ENCODE measurements around the gene GPR180. TPM values are rescaled to one million over a fixed set of nuclear protein-coding genes. Genes with fewer than 3 reads are reported as not detected.
"Not testable (repeated sequence)": the region's sequence is repeated elsewhere in the genome, so short reads cannot be mapped to it uniquely, and the experiment has no call there.

The GPR180 gene
- total RNA-seq, 1 donor from 2014 or later: 2.4 TPM

DNA sequence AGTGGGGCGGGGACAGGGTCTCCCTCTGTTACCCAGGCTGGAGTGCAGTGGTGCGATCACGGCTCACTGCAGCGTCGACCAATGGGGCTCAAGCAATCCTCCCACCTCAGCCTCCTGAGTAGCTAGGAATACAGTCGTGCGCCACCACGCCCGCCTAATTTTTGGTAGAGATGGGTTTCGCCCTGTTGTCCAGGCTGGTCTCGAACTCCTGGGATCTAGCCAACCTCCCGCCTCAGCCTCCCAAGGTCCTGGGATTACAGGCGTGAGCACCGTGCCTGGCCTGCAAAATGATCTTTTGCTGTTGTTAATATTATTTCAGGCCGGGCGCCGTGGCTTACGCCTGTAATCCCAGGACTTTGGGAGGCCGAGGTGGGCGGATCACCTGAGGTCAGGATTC lies 5.1 kb upstream of the GPR180 start:
- ATAC-seq: no peak

DNA sequence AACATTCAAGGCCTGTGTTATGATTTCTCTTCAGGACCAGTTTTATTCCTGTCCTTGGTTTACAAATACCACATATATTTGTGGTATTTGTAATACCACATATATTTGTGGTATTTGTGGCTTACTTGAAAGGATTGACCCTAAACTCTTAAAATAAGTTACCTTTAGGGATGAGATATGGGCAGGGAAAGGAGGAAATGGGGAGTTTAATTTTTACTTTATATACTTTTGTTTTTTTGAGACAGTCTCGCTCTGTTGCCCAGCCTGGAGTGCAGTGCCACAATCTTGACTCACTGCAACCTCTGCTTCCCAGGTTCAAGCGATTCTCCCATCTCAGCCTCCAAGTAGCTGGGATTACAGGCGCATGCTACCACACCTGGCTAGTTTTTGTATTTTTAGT lies 3.4 kb upstream of the GPR180 start:
- ATAC-seq: no peak

DNA sequence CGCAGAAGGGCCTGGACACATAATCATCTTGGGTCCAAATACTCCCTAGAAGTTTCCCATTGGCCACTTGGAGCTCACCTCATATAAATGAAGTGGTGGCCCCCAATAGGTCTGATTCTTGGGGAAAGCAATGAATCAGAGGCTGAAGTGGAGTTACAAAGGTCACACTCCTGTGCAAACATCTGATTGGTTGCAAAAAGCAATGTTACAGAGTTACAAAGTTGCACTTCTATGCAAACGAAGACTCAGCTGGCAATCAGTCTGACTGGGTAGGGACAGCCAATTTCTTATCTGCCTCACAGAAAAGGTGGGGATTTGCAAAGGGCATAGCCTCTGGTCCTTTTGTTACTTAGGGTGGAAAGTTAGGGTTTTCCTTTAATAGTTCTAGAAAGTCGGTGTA lies 1.8 kb upstream of the GPR180 start:
- ATAC-seq: no peak

DNA sequence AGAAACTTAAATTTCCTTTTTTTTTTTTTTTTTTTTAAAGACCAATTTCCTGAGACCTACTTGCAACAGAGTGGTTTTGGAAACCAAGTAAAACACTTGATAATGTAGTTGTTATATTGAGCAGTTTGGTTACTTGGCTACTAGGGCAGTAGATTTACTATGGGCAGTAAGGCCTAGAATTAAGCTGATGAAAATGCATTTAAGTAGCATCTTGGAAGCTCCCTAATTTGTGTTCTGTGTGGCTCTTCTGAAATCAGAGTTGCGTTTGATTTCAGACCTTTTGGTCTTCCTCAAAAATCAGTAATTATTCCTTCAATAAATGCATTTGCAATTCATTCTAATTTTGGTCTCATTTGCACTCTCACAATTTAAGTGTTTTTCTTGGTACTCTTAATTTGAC lies 810 bp downstream of the GPR180 start:
- no peak for ATAC-seq

DNA sequence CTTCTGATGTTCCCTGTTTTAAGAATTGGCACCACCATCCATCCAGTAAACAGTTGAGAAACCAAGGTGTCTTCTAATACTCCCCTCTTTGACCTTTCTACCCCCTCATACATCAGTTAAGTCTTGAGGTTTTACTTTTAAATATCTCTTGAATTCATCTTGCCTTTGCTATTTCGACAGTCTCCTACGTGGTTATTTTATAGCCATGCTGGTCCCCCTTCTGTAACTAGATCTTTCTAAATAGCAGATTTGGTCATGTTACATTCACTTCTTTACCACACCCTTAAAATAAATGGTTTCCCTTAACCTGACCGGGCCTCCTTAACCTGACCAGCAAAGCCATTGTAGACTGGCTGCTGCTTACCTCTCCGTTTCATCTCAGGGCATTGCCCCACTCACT lies 5.4 kb downstream of the GPR180 start:
- no peak for ATAC-seq

DNA sequence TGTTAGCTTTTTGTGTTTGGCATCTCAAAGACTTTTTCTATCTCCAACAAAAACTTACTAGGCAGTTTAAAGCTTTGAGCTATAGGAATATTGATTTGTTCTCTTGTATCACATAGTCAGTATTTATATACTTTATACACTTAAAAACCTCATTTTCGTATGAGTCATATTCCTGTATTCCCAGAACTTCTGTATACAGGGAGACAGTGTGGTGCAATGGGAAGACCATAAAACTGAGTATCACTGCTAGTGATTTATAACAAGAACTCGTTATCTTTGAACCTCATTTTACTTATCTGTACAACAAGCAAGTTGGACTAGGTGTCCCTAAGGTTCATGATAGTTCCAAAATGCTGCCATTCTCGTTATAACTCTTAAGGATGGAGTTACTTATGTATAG lies 6.3 kb downstream of the GPR180 start:
- no peak for ATAC-seq

DNA sequence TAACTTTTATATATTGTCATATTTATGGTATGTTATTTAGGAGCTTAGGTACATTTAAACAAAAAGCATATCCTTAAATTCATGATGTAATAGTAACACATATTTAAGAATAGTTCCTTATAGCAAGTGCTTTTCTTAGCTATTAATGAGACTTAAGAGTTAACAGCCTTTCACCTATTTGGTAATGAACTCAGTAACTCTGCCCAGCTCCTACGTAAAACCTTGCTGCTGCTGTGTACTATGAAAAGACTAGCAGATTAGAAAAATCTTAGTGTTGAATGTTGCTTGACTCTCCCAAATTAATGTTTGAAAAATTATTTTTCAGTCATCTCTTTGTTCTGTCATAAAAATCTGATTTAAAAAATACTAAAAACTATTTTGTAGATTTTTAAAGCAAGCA lies 6.9 kb downstream of the GPR180 start:
- ATAC-seq: no peak

DNA sequence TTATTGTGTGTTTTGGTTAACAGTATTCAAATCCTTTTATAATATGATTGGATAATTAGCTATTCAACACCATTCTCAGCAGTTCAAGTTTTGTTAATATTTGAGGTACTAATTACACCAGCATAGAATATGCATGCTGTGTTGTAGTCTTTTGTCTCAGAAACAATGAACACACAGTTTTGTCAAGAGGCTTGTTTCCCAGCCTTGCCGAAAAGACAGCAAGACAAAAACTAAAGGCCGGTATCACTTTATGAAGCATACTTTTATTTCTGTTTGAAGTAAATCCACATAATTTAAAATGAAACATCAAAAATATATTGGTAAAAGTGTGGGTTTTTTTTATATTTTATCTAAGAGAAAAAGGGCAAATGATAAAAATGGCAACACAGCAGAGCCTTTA lies 7.5 kb downstream of the GPR180 start:
- ATAC-seq: no peak

DNA sequence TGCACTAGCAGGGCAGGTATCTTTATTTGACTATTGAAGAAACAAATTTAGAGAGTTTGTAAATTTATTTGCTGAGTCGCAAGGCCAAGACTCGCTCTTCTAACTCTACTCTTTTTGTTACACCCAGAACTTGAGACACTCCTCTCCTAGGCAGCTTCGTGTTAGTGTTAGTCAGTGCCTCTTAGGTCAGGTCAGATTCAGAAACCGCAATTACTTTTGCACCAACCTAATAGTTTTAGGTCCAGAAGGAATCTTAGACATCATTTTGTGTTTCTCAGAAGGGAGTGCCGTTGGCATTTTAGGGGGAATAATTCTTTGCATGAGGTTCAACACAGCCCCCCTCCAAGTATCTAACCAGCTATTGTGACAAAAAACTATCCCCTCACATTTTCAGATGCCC lies 8.8 kb downstream of the GPR180 start:
- ATAC-seq: no peak

DNA sequence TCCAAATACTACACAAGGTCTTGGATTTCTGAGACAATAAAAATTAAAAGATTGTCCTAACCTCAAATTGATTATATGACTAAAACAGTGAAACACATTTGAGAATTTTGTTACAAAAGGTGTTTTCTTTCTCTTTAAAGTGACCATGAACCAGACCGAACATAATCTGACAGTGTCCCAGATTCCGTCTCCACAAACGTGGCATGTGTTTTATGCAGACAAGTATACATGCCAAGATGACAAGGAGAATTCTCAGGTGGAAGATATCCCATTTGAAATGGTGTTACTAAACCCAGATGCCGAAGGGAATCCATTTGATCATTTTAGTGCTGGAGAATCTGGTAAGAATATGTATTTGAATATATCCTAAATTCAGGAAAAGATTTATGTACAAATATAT lies 10.4 kb downstream of the GPR180 start:
- ATAC-seq: no peak

DNA sequence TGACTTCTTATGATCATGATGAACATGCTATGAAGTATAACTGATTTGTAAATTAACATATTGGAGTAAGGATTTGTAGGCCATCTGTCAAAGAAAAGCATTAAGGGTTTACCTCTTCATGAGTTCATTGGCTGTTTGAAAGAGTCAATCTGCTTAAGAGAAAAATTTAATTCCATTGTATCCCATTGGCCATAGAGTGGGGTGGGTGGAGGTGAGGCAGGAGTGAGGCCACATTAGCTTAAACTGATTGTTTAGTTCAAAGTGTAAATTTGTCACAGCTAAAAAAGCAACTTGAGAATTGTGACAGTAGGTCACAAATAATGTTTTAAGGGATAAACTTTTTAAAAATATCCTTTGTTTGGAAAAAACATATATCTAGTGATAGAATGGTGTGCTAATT lies 11.4 kb downstream of the GPR180 start:
- no peak for ATAC-seq

DNA sequence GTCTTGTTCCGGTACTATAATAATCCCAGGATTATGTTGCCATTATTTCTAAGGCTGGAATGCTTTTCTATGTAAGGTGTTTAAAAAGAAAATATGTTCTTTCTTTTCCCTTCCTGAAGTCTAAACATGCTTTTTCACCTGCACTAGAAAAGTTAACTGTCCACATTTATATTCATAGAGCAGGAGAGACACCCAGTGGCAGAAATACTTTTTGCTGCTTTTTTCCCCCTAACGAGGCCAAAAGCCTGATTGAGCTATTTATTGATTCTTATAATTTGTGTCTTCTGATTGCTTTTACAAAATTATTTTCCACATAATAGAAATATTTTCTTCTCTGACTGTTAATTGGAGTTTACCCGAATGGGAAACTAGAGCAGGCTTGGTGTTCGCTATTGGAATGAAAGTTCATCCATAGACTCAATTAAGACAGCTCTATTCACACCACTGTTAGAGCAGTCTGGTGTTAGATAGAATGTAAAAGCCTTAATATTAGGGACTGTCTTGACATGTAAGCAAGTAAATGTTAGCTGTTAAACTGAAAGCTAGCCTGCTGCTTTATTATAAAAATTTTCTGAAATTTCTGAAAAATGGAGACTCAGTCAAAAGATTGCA lies 15.8 kb downstream of the GPR180 start:
- ATAC-seq: no peak

DNA sequence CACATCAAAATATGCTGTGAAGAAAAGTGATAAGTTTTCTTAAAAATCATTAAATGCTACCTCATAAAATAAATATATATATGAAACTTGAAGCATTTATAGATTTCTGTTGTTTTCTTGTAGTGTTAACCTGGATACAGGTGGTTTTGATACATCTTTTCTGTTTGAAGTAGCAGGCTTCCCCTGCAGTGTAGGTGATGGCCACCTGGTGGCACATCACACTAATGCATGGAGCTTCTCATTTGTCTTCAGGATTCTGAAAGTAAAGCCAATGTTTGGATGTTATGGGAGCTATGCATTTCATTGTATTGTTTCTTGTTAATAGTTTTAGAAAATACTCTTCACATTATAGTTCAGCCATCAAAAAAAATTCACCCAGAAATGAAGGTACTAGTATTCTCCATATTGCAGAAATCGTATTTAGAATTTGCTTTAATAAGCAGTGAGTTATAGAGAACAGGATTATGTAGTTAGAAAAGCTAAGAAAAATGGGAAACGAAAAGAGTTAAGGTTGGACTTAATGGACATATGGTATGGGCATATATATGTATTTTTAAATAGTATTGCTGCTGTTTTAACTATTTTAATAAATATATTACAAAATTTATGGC lies 18.7 kb downstream of the GPR180 start:
- peak; percentile 77 for ATAC-seq

DNA sequence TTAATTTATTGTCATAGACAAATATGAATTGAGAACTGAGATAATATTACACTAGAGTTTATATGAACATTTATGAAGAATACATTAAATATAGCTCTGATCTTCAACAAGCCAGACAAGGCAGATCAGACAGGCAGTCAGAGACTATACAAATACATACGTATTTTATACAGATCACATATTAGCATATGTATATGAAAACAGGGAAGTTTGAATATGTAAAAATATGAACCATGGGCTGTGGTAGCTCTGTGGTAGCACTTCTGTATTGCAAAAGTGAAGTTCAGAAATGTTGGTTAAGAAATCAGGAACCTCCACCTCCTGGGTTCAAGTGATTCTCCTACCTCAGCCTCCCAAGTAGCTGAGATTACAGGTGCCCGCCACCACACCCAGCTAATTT lies 20.7 kb downstream of the GPR180 start:
- ATAC-seq: no peak

DNA sequence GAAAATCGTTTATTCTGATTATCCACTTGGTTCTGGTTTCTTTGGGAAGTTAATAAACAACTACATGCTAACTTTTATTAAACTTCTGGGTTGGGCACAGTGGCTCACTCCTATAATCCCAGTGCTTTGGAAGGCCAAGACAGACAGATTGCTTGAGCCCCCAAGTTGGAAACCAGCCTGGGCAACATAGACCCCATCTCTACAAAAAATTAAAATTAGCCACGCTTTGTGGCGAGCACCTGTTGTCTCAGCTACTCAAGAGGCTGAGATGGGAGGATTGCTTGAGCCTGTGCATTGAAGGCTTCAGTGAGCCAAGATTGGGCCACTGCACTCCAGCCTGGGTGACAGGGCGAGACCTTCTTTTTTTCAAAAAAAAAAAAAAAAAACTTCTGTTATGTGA lies 21.7 kb downstream of the GPR180 start:
- ATAC-seq: no peak

DNA sequence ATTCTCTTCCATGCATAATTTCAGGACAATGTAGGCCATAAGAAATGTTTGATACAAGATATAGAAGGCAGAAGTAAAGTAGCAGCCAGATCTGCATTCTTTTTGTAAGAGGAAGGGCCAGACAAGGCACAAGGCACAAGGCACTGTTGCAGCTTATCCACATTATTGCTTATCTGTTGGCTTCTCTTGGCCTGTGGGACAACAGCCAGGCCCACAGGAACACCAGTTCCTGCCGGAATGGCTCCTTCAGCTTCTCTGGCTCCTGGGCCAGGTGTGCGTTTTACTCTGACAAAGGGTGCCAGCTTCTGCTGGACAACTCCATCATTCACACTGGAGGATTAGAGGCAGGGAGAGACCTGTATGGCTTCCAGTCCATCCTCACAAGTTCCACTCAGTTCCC lies 29.2 kb downstream of the GPR180 start:
- ATAC-seq: no peak

DNA sequence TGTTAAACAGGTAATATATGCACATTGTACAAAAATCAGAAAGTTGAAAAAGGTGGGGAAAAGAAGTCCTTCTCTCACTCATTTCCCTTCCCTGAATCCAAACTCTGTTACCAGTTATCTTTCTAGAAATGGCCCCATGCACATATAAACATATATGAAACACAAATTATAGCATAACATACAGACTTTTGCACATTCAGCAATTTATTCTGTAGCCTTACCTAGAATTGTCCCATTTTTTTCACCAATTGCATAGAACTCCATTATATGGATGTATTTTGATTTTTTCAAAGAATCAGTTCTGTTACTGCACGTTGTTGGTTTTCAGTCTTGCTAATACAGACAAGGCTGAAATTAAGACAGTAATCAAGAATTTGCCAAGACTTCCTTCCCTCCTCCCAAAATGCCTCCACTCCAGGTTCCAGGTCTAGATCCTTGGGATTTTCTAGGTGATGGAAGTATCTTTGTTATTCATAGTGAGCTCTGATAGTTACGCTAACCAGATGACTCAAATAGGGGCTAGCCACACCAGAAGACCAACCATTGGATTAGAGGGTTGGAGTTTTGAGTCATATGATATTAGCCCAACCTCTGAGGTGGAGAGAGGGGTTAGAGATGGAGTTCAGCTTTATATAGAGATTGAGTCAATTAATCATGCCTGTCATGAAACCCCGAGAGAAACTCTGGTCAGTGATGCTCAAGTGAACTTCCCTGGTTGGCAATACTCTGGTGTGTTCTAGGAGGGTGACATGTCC lies 30.7 kb downstream of the GPR180 start:
- ATAC-seq: no peak

DNA sequence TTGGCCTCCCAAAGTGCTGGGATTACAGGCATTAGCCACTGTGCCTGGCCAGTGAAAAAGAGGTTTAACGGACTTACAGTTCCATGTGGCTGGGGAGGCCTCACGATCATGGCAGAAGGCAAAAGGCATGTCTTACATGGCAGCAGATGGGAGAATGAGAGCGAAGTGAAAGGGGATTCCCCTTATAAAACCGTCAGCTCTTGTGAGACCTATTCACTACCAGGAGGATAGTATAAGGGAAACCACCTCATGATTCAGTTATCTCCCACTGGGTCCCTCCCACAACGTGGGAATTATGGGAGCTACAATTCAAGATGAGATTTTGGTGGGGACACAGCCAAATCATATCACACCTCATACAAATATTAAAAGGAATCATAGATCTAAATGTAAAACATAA lies 34.4 kb downstream of the GPR180 start:
- not testable (repeated sequence) for ATAC-seq

DNA sequence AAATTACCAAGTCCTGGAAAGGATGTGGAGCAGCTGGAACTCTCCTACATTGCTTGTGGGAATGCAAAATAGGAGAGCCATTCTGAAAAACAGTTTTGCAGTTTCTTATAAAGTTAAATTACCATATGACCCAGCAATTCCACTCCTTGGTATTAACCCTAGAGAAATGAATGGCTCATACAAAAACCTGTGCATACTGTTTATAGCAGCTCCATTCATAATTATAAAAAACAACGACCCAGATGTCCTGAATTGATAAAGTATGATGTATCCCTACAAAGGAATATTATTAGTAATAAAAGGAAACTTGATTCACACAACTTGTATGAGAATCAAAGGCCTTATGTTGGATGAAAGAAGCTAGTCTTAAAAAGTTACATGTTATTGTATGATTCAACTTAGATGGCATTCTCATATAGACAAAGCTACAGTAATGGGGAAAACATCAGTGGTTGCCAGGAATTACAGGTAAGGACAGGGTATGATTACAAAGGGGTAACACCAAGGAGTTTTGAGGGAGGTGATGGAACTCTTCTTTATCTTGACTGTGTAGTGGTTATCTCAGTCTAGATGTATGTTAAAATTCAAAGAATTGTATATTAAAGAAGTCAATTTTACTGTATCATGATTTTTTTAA lies 35.4 kb downstream of the GPR180 start:
- ATAC-seq: no peak

DNA sequence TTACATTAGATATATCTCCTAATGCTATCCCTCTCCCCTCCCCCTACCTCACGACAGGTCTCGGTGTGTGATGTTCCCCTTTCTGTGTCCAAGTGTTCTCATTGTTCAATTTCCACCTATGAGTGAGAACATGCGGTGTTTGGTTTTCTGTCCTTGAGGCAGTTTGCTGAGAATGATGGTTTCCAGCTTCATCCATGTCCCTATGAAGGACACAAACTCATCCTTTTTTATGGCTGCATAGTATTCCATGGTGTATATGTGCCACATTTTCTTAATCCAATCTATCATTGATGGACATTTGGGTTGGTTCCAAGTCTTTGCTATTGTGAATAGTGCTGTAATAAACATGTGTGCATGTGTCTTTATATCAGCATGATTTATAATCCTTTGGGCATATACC lies 36.0 kb downstream of the GPR180 start:
- ATAC-seq: not testable (repeated sequence)

DNA sequence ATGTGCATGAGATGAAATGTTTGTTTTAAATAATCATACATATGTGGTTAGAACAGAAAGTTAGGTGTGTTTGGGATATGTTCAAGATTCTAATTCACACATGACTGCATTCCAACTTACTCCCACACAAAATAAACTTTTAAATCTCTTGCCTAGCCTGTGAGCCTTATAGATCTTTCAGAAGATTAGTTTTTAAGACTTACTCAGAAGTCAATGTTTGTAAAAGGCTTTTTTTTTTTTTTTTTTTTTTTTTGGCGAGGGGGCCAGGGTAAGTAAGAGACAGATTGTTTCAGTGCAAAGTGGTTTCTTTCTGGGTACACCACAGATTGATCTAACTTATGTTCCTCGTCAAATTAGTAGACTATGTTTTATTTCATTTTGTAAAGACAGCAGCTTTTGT lies 39.1 kb downstream of the GPR180 start:
- ATAC-seq: peak; percentile 35

DNA sequence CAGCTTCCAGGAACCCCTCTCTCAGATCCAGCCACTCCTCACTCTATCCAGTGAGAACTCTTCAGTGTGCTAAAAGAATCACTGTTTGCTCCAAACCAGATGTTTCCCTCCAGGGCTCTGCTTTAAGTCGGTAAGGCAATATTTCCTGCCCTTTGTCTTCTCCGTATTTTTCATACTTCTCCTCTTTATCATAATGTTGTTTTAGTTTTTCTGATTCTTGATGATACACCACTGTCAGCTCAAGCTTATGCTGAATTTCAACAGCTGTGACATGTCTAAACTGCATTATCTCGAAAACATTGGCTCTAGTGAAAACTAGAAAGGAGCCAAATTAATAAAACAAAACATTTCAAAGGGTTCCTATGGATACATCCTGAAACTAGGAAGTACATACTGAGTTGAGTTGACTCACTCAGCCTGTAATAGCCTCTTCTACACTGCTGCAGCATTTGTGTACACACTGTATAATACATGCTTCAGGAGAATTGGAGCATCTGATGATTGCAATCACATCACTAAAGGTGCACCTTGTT lies 39.8 kb downstream of the GPR180 start:
- ATAC-seq: peak; percentile 94

DNA sequence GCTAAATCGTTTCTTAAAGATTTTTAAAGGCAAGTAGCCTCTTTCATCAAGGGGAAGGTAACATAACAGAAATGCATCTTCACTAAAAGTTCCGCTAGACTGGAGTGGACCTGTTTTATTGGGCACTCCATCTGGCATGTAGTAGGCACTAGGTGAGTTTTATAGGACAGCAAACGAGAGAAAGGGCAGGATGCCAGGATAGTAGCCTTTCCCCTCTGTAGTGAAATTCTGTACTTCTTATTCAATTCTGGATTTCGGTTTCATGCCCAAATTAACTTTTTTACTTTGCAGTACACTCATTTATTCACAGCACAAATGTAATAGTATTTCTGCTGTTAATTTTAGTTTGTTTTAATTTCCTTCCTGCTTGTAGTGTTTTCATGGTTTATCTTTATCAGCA lies 45.2 kb downstream of the GPR180 start:
- no peak for ATAC-seq

DNA sequence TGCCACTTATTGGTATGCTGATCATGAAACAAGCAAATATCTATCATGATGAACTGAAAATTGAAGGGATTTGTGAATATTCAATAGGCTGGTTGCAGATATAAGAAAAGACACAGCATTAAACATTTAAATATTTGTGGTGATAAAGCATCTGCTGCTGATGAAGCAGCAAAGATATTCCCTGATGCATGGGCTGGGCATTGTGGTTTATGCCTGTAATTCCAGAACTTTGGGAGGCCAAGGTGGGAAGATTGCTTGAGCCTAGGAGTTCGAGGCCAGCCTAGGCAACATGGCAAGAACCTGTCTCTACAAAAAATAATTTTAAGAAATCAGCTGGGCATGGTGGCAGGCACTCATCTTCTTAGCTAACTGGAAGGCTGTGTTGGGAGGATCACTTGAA lies 54.5 kb downstream of the GPR180 start:
- no peak for ATAC-seq
